WI38 (cell line): ENCODE results near the gene BCAS3.

ENCODE experiments used
- H3K4me3 ChIP-seq: 2 replicates; pipeline ENCODE4 v1.5.1; 2011; ENCODE audit warnings: low read depth, mild to moderate bottlenecking, control low read depth, low read length
- TF ChIP-seq, protein P1 (sequence below): IDR thresholded peaks from 2 replicates; pipeline ENCODE4 v1.5.1; 2012; ENCODE audit warnings: low read depth, mild to moderate bottlenecking, control low read depth, low read length

Gene BCAS3

DNA sequence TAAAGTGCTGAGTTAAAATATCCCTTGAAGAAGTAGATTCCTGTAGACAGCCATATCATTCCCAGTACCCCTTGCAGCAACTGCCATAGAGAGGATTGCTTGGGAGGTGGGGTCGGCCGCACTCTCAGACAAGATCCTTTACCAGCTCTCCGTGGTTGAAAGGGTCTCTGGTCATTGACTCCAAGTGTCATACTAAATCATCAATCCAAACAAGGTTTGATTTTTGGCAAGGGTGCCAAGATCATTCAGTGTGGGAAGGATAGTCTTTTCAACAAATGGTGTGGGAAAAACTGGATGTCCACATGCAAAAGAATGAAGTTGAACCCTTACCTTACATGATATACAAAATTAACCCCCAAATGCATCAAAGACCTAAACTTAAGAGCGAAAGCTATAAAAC, 743.8 kb downstream of the BCAS3 start:
- H3K4me3 ChIP-seq, result no peak overlapping the region
- TF ChIP-seq, protein P1, sequence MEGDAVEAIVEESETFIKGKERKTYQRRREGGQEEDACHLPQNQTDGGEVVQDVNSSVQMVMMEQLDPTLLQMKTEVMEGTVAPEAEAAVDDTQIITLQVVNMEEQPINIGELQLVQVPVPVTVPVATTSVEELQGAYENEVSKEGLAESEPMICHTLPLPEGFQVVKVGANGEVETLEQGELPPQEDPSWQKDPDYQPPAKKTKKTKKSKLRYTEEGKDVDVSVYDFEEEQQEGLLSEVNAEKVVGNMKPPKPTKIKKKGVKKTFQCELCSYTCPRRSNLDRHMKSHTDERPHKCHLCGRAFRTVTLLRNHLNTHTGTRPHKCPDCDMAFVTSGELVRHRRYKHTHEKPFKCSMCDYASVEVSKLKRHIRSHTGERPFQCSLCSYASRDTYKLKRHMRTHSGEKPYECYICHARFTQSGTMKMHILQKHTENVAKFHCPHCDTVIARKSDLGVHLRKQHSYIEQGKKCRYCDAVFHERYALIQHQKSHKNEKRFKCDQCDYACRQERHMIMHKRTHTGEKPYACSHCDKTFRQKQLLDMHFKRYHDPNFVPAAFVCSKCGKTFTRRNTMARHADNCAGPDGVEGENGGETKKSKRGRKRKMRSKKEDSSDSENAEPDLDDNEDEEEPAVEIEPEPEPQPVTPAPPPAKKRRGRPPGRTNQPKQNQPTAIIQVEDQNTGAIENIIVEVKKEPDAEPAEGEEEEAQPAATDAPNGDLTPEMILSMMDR, result no peak

DNA sequence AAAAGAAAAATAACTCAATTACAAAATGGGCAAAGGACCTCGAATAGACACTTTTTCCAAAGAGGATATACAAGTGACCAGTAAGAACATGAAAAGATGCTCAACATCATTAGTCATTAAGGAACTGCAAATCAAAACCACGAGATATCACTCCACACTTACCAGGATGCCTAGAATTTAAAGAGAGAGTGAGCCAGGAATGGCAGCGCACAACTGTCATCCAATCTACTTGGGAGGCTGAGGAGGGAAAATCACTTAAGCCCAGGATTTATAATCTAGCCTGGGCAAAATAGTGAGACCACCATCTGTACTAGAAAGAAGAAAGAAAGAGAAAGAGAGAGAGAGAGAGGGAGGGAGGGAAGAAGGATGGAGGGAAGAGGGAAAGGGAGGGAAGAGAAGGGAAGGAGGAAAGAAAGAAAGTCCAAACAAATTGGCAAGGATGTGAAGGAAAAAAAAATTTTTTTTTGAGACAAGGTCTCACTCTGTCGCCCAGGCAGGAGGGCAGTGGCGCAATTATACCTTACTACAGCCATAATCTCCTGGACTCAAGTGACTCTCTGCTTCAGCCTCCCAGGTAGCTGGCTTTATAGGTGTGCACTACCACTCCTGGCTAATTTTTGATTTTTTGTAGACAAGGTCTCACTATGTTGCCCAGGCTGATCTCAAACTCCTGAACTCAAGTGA, 744.6 kb downstream of the BCAS3 start:
- H3K4me3 ChIP-seq, result no peak overlapping the region
- TF ChIP-seq, protein P1, result no peak

DNA sequence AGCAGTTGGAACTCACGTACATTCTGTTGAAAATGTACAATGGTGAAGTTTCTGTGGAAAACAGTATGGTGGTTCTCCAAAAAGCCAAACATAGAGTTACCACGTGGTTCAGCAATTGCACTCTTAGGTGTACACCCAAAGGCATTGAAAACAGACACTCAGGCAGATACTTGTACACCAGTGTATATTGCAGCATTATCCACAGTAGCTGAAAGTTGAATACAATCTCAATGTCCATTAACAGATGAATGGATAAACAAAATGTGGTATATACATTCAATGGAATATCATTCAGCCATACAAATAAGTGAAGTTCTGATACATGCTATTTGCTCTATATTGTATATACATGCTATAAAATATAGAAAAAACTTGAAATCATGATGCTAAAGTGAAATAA, 745.2 kb downstream of the BCAS3 start:
- TF ChIP-seq, protein P1, result no peak
- H3K4me3 ChIP-seq, result no peak overlapping the region

DNA sequence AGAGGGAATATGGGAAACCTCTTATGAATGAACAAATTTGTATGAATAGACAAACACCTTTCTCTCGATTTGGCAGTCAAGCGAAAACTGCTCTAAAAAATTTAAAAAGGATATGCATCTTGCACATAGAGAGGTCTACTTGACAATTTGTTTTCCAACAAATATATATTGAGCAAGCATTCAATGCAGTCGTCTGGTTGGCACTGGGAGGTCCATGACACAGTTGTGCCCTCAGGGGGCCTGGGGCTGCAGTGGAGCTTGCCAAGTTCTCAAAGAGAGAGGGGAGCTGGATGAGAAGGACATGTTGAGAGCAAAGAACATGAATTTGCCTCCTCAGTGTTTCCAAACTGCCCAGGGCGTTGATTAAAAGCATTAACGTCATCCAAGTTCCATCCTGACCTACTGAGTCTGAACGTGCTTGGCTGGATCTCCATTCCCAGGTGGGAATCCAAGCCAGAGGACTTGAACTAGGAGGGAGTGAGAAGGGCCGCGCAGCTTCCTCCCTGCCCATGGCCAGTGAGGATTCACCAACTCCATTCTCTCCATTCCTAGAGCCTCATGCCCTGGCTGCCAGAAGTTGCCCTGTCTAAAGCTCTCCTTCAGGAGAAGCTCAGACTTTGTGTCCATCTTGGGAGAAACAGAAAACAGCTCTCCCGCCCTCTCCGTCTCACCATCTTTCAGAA, 746.5 kb downstream of the BCAS3 start:
- TF ChIP-seq, protein P1, result no peak
- no peak overlapping the region for H3K4me3 ChIP-seq

DNA sequence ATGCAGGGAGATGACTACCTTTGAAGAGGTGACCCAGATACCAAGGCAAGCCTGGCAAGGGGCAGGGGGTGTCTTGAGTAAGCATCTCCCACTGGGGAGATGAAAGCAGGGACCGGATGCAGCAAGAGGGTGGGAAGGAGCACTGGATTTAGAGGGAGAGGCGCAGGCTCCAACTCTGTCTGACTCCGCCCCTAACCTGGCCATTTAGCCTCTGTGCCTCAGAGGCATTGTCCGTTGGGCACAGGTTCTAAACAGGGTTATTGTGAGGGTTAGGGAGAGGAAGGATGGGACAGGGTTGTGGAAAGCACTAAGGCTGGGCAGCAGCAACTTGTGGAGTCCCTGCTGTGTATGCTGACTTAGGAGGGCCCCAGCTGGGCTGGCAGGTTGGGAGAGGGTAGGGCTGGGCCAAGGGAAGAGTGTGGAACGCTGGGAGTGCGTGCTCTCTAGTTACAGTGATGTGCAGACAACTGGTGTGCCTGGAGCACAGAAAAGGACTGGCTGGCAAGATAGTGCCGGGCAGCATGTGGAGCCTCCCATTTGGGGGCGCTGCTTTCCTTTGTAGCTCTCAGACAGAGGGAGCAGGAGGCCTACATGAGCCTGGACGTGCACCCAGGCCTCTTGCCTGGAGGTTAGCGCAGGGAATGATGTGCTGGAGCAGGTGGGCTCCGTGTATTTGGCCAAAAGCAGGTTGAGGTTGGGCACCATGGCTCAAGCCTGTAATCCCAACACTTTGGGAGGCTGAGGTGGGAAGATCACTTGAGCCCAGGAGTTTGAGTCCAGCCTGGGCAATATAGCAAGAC, 748.2 kb downstream of the BCAS3 start:
- no peak overlapping the region for H3K4me3 ChIP-seq
- TF ChIP-seq, protein P1, result no peak

DNA sequence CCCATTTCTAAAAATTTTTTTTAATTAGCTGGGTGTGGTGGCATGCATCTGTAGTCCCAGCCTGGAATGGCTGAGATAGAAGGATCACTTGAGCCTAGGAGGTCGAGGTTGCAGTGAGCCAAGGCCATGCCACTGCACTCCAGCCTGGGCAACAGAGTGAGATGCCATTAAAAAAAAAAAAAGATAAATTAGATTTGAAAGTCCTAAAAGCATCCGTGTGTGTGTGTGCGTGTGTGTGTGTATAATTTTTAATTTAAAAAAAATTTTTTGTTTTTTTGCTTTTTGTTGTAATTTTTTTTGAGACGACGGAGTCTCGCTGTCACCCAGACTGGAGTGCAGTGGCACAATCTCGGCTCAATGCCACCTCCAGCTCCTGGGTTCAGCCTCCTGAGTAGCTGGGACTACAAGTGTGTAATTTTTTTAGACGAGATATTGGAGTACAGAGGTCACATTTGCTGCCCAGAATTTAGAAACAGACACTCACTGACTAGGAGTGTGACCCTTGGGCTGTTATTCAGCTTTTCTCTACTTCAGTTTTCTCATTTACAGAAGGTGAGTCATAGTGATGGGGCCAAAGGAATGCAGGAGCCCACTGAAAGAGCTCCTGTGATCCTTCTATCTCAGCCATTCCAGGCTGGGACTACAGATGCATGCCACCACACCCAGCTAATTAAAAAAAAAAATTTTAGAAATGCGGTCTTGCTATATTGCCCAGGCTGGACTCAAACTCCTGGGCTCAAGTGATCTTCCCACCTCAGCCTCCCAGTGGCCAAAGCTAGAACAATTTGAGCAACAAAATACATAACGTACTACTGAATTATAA, 749.0 kb downstream of the BCAS3 start:
- TF ChIP-seq, protein P1, result peak; percentile 12; the same call in 1 of the 2 replicates
- no peak overlapping the region for H3K4me3 ChIP-seq
